ENCODE data around the gene SSBP2.

The SSBP2 gene

GRCh38 chr5:81420039-81420667 is 330.7 kb downstream of the SSBP2 start:
- no peak overlapping the region for H3K4me3 ChIP-seq (replicated peaks; ENCODE audit: insufficient read depth, low read length)
- TF ChIP-seq REST (IDR thresholded peaks at IDR 0.05; ENCODE audit: insufficient replicate concordance, low read depth) = no peak
- no peak for TF ChIP-seq CTCF (IDR thresholded peaks at IDR 0.05; ENCODE audit: insufficient read depth, low read length)
- TF ChIP-seq POLR2AphosphoS5 (IDR thresholded peaks at IDR 0.05; ENCODE audit: low read depth) = no peak
- TF ChIP-seq SPI1 (IDR thresholded peaks at IDR 0.05; ENCODE audit: borderline replicate concordance, low read depth) = no peak
- no peak for TF ChIP-seq GABPA (IDR thresholded peaks at IDR 0.05; ENCODE audit: low read depth)
- DNase-seq (ENCODE audit: low read depth in 1 of 2, low spot score in 1 of 2) = peak in 1 of 2 experiments; percentile 1
- no peaks in the 10 kb centered on the region for H3K27me3 ChIP-seq (ENCODE audit: insufficient read depth, poor library complexity, severe bottlenecking)
- H3K27ac ChIP-seq (replicated peaks) = no peak overlapping the region

GRCh38 chr5:81418606-81419005 is 332.3 kb downstream of the SSBP2 start:
- H3K27me3 ChIP-seq (ENCODE audit: insufficient read depth, poor library complexity, severe bottlenecking) = no peaks in the 10 kb centered on the region
- H3K4me3 ChIP-seq (replicated peaks; ENCODE audit: insufficient read depth, low read length) = no peak overlapping the region
- TF ChIP-seq SPI1 (IDR thresholded peaks at IDR 0.05; ENCODE audit: borderline replicate concordance, low read depth) = no peak
- TF ChIP-seq REST (IDR thresholded peaks at IDR 0.05; ENCODE audit: insufficient replicate concordance, low read depth) = no peak
- TF ChIP-seq CTCF (IDR thresholded peaks at IDR 0.05; ENCODE audit: insufficient read depth, low read length) = no peak
- TF ChIP-seq POLR2AphosphoS5 (IDR thresholded peaks at IDR 0.05; ENCODE audit: low read depth) = no peak
- TF ChIP-seq GABPA (IDR thresholded peaks at IDR 0.05; ENCODE audit: low read depth) = no peak
- DNase-seq (ENCODE audit: low read depth in 1 of 2, low spot score in 1 of 2) = no peak
- H3K27ac ChIP-seq (replicated peaks) = no peak overlapping the region

GRCh38 chr5:81417052-81417451 is 333.8 kb downstream of the SSBP2 start:
- TF ChIP-seq GABPA (IDR thresholded peaks at IDR 0.05; ENCODE audit: low read depth) = no peak
- TF ChIP-seq POLR2AphosphoS5 (IDR thresholded peaks at IDR 0.05; ENCODE audit: low read depth) = no peak
- no peak for TF ChIP-seq REST (IDR thresholded peaks at IDR 0.05; ENCODE audit: insufficient replicate concordance, low read depth)
- Histone ChIP-seq H3K4me3 (replicated peaks; ENCODE audit: insufficient read depth, low read length) (no peak overlapping the region), H3K27me3 (ENCODE audit: insufficient read depth, poor library complexity, severe bottlenecking) (no peaks in the 10 kb centered on the region), H3K27ac (replicated peaks) (no peak overlapping the region)
- DNase-seq (ENCODE audit: low read depth in 1 of 2, low spot score in 1 of 2) = no peak

Measured in HL-60 (cell line).